WERI-Rb-1 (cell line): ENCODE measurements around the gene ANKRD40CL.

ENCODE experiments used
- DNase-seq: peaks from one replicate; pipeline ENCODE4 v3.0.0-alpha.2; 2020
- H3K27ac ChIP-seq: fragments of 250-450 bp; sonication (Bioruptor Pico); 2 replicates; pipeline ENCODE4 v1.5.1; 2020; ENCODE audit warnings: mild to moderate bottlenecking, moderate library complexity
- H3K27me3 ChIP-seq: fragments of 250-450 bp; sonication (Bioruptor Pico); 2 replicates; pipeline ENCODE4 v1.5.1; 2021; ENCODE audit warnings: mild to moderate bottlenecking, low read depth, moderate library complexity; ENCODE audit not compliant: insufficient read depth, severe bottlenecking
- H3K36me3 ChIP-seq: fragments of 250-450 bp; sonication (Bioruptor Pico); 2 replicates; pipeline ENCODE4 v1.5.1; 2020; ENCODE audit warnings: mild to moderate bottlenecking, moderate library complexity
- H3K4me3 ChIP-seq: 2 replicates; pipeline ENCODE4 v1.5.1; 2011; ENCODE audit warnings: low read depth, mild to moderate bottlenecking, control low read depth, low read length
- H3K9me3 ChIP-seq: fragments of 250-450 bp; sonication (Bioruptor Pico); 2 replicates; pipeline ENCODE4 v1.5.1; 2021; ENCODE audit warnings: mild to moderate bottlenecking, moderate library complexity; ENCODE audit not compliant: severe bottlenecking
- TF ChIP-seq, protein P1 (sequence below): IDR thresholded peaks from 2 replicates; pipeline ENCODE4 v1.5.1; 2011; ENCODE audit warnings: low read depth, mild to moderate bottlenecking, control low read depth, inconsistent platforms, low read length

The ANKRD40CL gene

GRCh38 chr17:50769884-50770283 lies 2.6 kb upstream of the ANKRD40CL start:
- Histone ChIP-seq H3K27ac (no peak overlapping the region), H3K36me3 (no peaks in the 10 kb centered on the region), H3K9me3 (no peaks in the 10 kb centered on the region), H3K27me3 (no peaks in the 10 kb centered on the region), H3K4me3 (no peak overlapping the region)
- TF ChIP-seq, protein P1, sequence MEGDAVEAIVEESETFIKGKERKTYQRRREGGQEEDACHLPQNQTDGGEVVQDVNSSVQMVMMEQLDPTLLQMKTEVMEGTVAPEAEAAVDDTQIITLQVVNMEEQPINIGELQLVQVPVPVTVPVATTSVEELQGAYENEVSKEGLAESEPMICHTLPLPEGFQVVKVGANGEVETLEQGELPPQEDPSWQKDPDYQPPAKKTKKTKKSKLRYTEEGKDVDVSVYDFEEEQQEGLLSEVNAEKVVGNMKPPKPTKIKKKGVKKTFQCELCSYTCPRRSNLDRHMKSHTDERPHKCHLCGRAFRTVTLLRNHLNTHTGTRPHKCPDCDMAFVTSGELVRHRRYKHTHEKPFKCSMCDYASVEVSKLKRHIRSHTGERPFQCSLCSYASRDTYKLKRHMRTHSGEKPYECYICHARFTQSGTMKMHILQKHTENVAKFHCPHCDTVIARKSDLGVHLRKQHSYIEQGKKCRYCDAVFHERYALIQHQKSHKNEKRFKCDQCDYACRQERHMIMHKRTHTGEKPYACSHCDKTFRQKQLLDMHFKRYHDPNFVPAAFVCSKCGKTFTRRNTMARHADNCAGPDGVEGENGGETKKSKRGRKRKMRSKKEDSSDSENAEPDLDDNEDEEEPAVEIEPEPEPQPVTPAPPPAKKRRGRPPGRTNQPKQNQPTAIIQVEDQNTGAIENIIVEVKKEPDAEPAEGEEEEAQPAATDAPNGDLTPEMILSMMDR: no peak
- no peak for DNase-seq

DNA sequence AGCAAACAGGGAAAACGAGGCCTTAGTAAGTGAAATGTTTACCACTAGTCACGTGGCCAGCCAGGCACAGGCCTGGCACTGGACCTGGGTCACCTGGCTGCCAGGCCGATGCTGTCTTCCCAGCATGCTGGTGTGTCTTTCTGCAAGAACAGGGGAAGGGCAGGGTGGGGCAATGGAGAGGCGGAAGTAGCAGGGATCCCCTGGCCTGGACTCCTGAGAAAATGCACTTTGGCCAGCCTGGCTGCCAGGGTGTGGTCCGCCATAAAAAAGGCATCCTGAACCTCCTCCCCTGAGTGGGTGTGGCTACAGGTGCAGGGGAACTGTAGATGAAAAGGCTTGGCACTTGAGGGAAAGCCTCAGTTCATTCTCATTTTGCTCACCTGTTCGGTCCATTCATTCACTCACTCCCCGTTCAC lies 1.0 kb upstream of the ANKRD40CL start:
- Histone ChIP-seq H3K27ac (no peak overlapping the region), H3K36me3 (no peaks in the 10 kb centered on the region), H3K27me3 (no peaks in the 10 kb centered on the region), H3K9me3 (no peaks in the 10 kb centered on the region), H3K4me3 (no peak overlapping the region)
- DNase-seq: no peak
- TF ChIP-seq, protein P1: no peak

- TF ChIP-seq, protein P1: no peak
- no peaks in the 10 kb centered on the region for H3K36me3 ChIP-seq
- no peak overlapping the region for H3K4me3 ChIP-seq
- no peak overlapping the region for H3K27ac ChIP-seq
- no peaks in the 10 kb centered on the region for H3K27me3 ChIP-seq
- DNase-seq: no peak
- H3K9me3 ChIP-seq: no peaks in the 10 kb centered on the region
Measured at GRCh38 chr17:50767030-50767429, 288 bp downstream of the ANKRD40CL start.

GRCh38 chr17:50766222-50767023 lies 895 bp downstream of the ANKRD40CL start:
- no peaks in the 10 kb centered on the region for H3K9me3 ChIP-seq
- H3K4me3 ChIP-seq: no peak overlapping the region
- DNase-seq: no peak
- no peaks in the 10 kb centered on the region for H3K36me3 ChIP-seq
- no peak overlapping the region for H3K27ac ChIP-seq
- H3K27me3 ChIP-seq: no peaks in the 10 kb centered on the region
- TF ChIP-seq, protein P1: no peak

- H3K9me3 ChIP-seq: no peaks in the 10 kb centered on the region
- no peaks in the 10 kb centered on the region for H3K36me3 ChIP-seq
- H3K4me3 ChIP-seq: no peak overlapping the region
- H3K27ac ChIP-seq: peak overlapping the region; percentile 54
- no peaks in the 10 kb centered on the region for H3K27me3 ChIP-seq
- DNase-seq: no peak
- TF ChIP-seq, protein P1: no peak
Measured at GRCh38 chr17:50765454-50766221, 1.7 kb downstream of the ANKRD40CL start.
